Panc1 (cell line): ENCODE results near the gene ADCY1.

Experiments used
- POLR2AphosphoS5 ChIP-seq: IDR thresholded peaks from 2 replicates; pipeline ENCODE4 v1.6.1; 2012; ENCODE audit warnings: mild to moderate bottlenecking, low read depth, low read length, moderate library complexity
- SIN3A ChIP-seq: IDR thresholded peaks from 2 replicates; pipeline ENCODE4 v1.6.1; 2012; ENCODE audit warnings: low read depth, mild to moderate bottlenecking, low read length, moderate library complexity, borderline replicate concordance; ENCODE audit not compliant: insufficient read depth
- TCF7L2 ChIP-seq: IDR thresholded peaks from 2 replicates; pipeline ENCODE4 v1.6.1; 2011; ENCODE audit warnings: mild to moderate bottlenecking, low read depth, low read length, inconsistent platforms
- TF ChIP-seq, protein P1 (sequence below): fragments of 450-650 bp; IDR thresholded peaks from 2 replicates; pipeline ENCODE4 v1.5.1; 2017; ENCODE audit warnings: mild to moderate bottlenecking
- TF ChIP-seq, protein P2 (sequence below), 2 experiments: IDR thresholded peaks; 2 replicates each; pipeline ENCODE4 v1.6.1; 2011 to 2012; ENCODE audit warnings: low read depth in 2 of 2, control low read depth in 1 of 2, low read length in 1 of 2, mild to moderate bottlenecking in 1 of 2, moderate library complexity in 1 of 2; ENCODE audit not compliant: insufficient read depth in 1 of 2

DNA sequence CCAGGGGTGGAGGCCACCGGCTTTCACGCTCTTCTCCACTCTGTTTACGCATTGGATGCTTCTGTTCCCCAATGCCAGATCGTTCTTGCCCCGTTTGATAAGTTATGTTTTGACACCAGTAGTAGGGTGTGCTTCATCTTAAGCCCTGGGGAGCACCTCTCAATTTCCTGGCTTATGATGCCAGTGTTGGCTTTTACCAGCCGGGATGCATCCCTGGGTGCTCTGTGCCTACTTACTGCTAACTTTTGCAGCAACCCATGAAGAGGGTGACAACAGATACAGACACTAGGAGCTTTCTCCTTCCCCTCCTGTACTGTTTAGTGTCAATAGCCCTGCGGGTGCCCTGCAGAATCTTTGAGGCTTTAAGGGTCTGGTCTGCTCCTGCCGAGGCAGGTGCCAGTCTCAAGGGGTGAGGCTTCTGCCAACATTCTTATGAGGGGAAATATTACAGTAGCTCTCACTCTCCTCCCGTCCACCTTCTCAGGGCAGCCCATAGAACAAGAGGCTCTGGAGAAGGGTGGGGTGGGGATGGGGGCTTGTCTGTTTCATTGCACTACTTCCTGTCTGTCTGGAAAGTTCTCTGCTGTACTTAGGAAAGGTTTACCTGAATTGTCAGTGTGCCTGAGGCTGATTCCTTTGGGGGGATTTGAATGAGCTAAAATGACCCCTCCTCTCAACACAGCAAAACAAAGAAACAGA, 23.3 kb downstream of the ADCY1 start:
- TF ChIP-seq SIN3A: no peak
- TF ChIP-seq, protein P1, sequence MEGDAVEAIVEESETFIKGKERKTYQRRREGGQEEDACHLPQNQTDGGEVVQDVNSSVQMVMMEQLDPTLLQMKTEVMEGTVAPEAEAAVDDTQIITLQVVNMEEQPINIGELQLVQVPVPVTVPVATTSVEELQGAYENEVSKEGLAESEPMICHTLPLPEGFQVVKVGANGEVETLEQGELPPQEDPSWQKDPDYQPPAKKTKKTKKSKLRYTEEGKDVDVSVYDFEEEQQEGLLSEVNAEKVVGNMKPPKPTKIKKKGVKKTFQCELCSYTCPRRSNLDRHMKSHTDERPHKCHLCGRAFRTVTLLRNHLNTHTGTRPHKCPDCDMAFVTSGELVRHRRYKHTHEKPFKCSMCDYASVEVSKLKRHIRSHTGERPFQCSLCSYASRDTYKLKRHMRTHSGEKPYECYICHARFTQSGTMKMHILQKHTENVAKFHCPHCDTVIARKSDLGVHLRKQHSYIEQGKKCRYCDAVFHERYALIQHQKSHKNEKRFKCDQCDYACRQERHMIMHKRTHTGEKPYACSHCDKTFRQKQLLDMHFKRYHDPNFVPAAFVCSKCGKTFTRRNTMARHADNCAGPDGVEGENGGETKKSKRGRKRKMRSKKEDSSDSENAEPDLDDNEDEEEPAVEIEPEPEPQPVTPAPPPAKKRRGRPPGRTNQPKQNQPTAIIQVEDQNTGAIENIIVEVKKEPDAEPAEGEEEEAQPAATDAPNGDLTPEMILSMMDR: no peak
- TF ChIP-seq, protein P2, sequence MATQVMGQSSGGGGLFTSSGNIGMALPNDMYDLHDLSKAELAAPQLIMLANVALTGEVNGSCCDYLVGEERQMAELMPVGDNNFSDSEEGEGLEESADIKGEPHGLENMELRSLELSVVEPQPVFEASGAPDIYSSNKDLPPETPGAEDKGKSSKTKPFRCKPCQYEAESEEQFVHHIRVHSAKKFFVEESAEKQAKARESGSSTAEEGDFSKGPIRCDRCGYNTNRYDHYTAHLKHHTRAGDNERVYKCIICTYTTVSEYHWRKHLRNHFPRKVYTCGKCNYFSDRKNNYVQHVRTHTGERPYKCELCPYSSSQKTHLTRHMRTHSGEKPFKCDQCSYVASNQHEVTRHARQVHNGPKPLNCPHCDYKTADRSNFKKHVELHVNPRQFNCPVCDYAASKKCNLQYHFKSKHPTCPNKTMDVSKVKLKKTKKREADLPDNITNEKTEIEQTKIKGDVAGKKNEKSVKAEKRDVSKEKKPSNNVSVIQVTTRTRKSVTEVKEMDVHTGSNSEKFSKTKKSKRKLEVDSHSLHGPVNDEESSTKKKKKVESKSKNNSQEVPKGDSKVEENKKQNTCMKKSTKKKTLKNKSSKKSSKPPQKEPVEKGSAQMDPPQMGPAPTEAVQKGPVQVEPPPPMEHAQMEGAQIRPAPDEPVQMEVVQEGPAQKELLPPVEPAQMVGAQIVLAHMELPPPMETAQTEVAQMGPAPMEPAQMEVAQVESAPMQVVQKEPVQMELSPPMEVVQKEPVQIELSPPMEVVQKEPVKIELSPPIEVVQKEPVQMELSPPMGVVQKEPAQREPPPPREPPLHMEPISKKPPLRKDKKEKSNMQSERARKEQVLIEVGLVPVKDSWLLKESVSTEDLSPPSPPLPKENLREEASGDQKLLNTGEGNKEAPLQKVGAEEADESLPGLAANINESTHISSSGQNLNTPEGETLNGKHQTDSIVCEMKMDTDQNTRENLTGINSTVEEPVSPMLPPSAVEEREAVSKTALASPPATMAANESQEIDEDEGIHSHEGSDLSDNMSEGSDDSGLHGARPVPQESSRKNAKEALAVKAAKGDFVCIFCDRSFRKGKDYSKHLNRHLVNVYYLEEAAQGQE (IDR thresholded peaks at IDR 0.05; ENCODE audit: insufficient read depth in 1 of 2, low read depth in 2 of 2, low read length in 1 of 2): no peak
- no peak for TF ChIP-seq POLR2AphosphoS5
- TF ChIP-seq TCF7L2: no peak
